ENCODE measurements around the gene MEX3D.
"Not testable (repeated sequence)": the region's sequence is repeated elsewhere in the genome, so short reads cannot be mapped to it uniquely, and the experiment has no call there.

MEX3D gene

GRCh38 chr19:1533510-1534150 is 34.5 kb downstream of the MEX3D start:
- DNase-seq, result peak; percentile 4

- DNase-seq, result no peak
Observed at GRCh38 chr19:1532003-1532402, 36.1 kb downstream of the MEX3D start.

GRCh38 chr19:1531587-1531986 is 36.5 kb downstream of the MEX3D start:
- no peak for DNase-seq

GRCh38 chr19:1530856-1531255 is 37.3 kb downstream of the MEX3D start:
- not testable (repeated sequence) for DNase-seq

- no peak for DNase-seq
Observed at GRCh38 chr19:1529430-1529816, 38.7 kb downstream of the MEX3D start.

- no peak for DNase-seq
Observed at GRCh38 chr19:1528596-1529429, 39.3 kb downstream of the MEX3D start.

GRCh38 chr19:1527650-1528309 is 40.3 kb downstream of the MEX3D start:
- no peak for DNase-seq

GRCh38 chr19:1526979-1527649 is 41.0 kb downstream of the MEX3D start:
- DNase-seq, result no peak

GRCh38 chr19:1526066-1526778 is 41.9 kb downstream of the MEX3D start:
- DNase-seq, result no peak

- no peak for DNase-seq
Observed at GRCh38 chr19:1525343-1525742, 42.8 kb downstream of the MEX3D start.

GRCh38 chr19:1524972-1525325 is 43.2 kb downstream of the MEX3D start:
- no peak for DNase-seq

GRCh38 chr19:1524287-1524971 is 43.7 kb downstream of the MEX3D start:
- DNase-seq, result no peak

GRCh38 chr19:1523412-1524286 is 44.5 kb downstream of the MEX3D start, which contains the start of gene PLK5:
Gene PLK5, plus strand, starts transcription at chr19:1524077. Its CDS starts 2,920 bp downstream, at chr19:1526997.
- no peak for DNase-seq

GRCh38 chr19:1522838-1523237 is 45.3 kb downstream of the MEX3D start:
- DNase-seq, result no peak

GRCh38 chr19:1522061-1522460 is 46.1 kb downstream of the MEX3D start:
- no peak for DNase-seq

GRCh38 chr19:1521636-1522035 is 46.5 kb downstream of the MEX3D start:
- no peak for DNase-seq

- DNase-seq, result no peak
Observed at GRCh38 chr19:1520203-1520780, 47.8 kb downstream of the MEX3D start.

- DNase-seq, result not testable (repeated sequence)
Observed at GRCh38 chr19:1519802-1520201, 48.3 kb downstream of the MEX3D start.

- no peak for DNase-seq
Observed at GRCh38 chr19:1518471-1518870, 49.7 kb downstream of the MEX3D start.

- no peak for DNase-seq
Observed at GRCh38 chr19:1516395-1516753, 51.8 kb downstream of the MEX3D start.

Measured in NCI-H1105 treated with DMSO at 0.1 percent for 48 hours (cell line).